A549 (cell line): Measurements from ENCODE around the gene BLOC1S4. TPM values are rescaled to one million over a fixed set of nuclear protein-coding genes. Genes with fewer than 3 reads are reported as not detected.

Experiments
- ATAC-seq, 2 experiments: fragments of 200-7000 bp in 1 of 2; fragments of >200 bp in 1 of 2; cut with Nextera tagmentation in 1 of 2; cut with Tn5 transposase in 1 of 2; 3 replicates each; pipeline versions ENCODE4 v1.8.0 to v1.9.1; 2018 to 2020; ENCODE audit warnings: mild to moderate bottlenecking in 1 of 2, moderate library complexity in 1 of 2
- CTCF ChIA-PET: fragments of 300-600 bp; sonication (Branson Sonifier 250); formaldehyde crosslinking; extraction: SDS; loops from one replicate; lab custom pipeline; 2021; ENCODE audit warnings: antibody characterized with exemption, inconsistent platforms; lab: Yijun Ruan, JAX
- POLR2A ChIA-PET: fragments of 350-600 bp; formaldehyde crosslinking; extraction: SDS; loops from one replicate; lab custom pipeline; 2021; ENCODE audit warnings: antibody characterized with exemption, inconsistent platforms; lab: Yijun Ruan, JAX
- DNase-seq, 2 experiments: peaks; one replicate each; pipeline versions ENCODE4 v3.0.0 to v3.0.0-alpha.2; 2011 to 2016; ENCODE audit warnings: low read depth in 1 of 2, low spot score in 1 of 2
- FAIRE-seq: peaks from 2 replicates; lab custom pipeline; 2011; peaks lifted over from hg19 to GRCh38; lab: Jason Lieb, UNC
- H3K27ac ChIP-seq, 2 experiments: fragments of >200 bp; sonication (Bioruptor Twin); formaldehyde crosslinking; 3 replicates each; pipeline ENCODE4 v1.5.1; 2016 to 2017
- H3K4me1 ChIP-seq: fragments of >200 bp; sonication (Bioruptor Twin); formaldehyde crosslinking; 3 replicates; pipeline ENCODE4 v1.6.1; 2016
- H3K4me2 ChIP-seq: fragments of >200 bp; sonication (Bioruptor Twin); formaldehyde crosslinking; 3 replicates; pipeline ENCODE4 v1.6.1; 2016
- H3K4me3 ChIP-seq: fragments of >200 bp; sonication (Bioruptor Twin); formaldehyde crosslinking; 3 replicates; pipeline ENCODE4 v1.5.1; 2016
- H3K9me3 ChIP-seq: fragments of >200 bp; sonication (Bioruptor Twin); formaldehyde crosslinking; 3 replicates; pipeline ENCODE4 v1.6.1; 2016
- BHLHE40 ChIP-seq: IDR thresholded peaks from 2 replicates; pipeline ENCODE4 v1.6.1; 2012; ENCODE audit warnings: low read depth, low read length, inconsistent platforms
- CBX2 ChIP-seq: fragments of 200-600 bp; sonication (generic); IDR thresholded peaks from 2 replicates; pipeline ENCODE4 v1.6.1; 2016; ENCODE audit warnings: low read depth, mild to moderate bottlenecking, borderline replicate concordance
- CBX8 ChIP-seq: fragments of 200-600 bp; sonication (generic); IDR thresholded peaks from 2 replicates; pipeline ENCODE4 v1.6.1; 2016
- CEBPB ChIP-seq, 2 experiments: fragments of >200 bp in 1 of 2; sonication (Bioruptor Twin) in 1 of 2; formaldehyde crosslinking in 1 of 2; IDR thresholded peaks; 2 replicates each; pipeline ENCODE4 v1.6.1; 2012 to 2016
- CHD2 ChIP-seq: fragments of 150-350 bp; IDR thresholded peaks from 2 replicates; pipeline ENCODE4 v1.6.1; 2014; ENCODE audit warnings: low read length; ENCODE audit not compliant: partially characterized antibody
- CHD4 ChIP-seq: fragments of 200-600 bp; sonication (generic); IDR thresholded peaks from 2 replicates; pipeline ENCODE4 v1.6.1; 2016; ENCODE audit warnings: antibody characterized with exemption, mild to moderate bottlenecking, borderline replicate concordance
- EP300 ChIP-seq, 2 experiments: fragments of >200 bp; sonication (Bioruptor Twin); formaldehyde crosslinking; IDR thresholded peaks; 2 replicates in 1 of 2; 3 replicates in 1 of 2; pipeline ENCODE4 v1.6.1; 2016 to 2017
- GATA3 ChIP-seq: IDR thresholded peaks from 2 replicates; pipeline ENCODE4 v1.6.1; 2012; ENCODE audit warnings: borderline replicate concordance
- HEYL ChIP-seq: fragments of 250-450 bp; sonication (Bioruptor Pico); IDR thresholded peaks from 2 replicates; pipeline ENCODE4 v1.8.0; 2021; ENCODE audit warnings: mild to moderate bottlenecking, moderate library complexity
- HOXA7 ChIP-seq: fragments of 250-450 bp; sonication (Bioruptor Pico); IDR thresholded peaks from 2 replicates; pipeline ENCODE4 v1.5.0; 2020; ENCODE audit warnings: mild to moderate bottlenecking, moderate library complexity
- KDM1A ChIP-seq: fragments of 200-600 bp; sonication (generic); IDR thresholded peaks from 2 replicates; pipeline ENCODE4 v1.6.1; 2016; ENCODE audit warnings: low read depth, mild to moderate bottlenecking
- NFE2L2 ChIP-seq: fragments of 150-350 bp; conservative IDR thresholded peaks from 2 replicates; pipeline ENCODE4 v1.6.1; 2014; ENCODE audit warnings: low read length
- RAD21 ChIP-seq, 2 experiments: fragments of >200 bp in 1 of 2; sonication (Bioruptor Twin) in 1 of 2; formaldehyde crosslinking in 1 of 2; IDR thresholded peaks in 1 of 2; conservative IDR thresholded peaks in 1 of 2; 2 replicates in 1 of 2; 3 replicates in 1 of 2; pipeline ENCODE4 v1.6.1; 2012 to 2018; ENCODE audit warnings: inconsistent platforms in 1 of 2
- RFX5 ChIP-seq: fragments of 450-650 bp; IDR thresholded peaks from 2 replicates; pipeline ENCODE4 v1.7.1; 2014; ENCODE audit warnings: antibody characterized with exemption, mild to moderate bottlenecking, moderate library complexity
- RNF2 ChIP-seq: fragments of 200-600 bp; sonication (generic); IDR thresholded peaks from 2 replicates; pipeline ENCODE4 v1.6.1; 2016; ENCODE audit warnings: low read depth, mild to moderate bottlenecking, antibody characterized with exemption, moderate library complexity, borderline replicate concordance
- SMC3 ChIP-seq: fragments of >200 bp; sonication (Bioruptor Twin); formaldehyde crosslinking; IDR thresholded peaks from 3 replicates; pipeline ENCODE4 v1.6.1; 2018; ENCODE audit warnings: inconsistent platforms
- WGBS: methylation state at CpG from one replicate; pipeline ENCODE4 v1.1.6; 2017; ENCODE audit errors: missing lambda C conversion rate; 5-methylcytosine and 5-hydroxymethylcytosine counted together
- polyA plus RNA-seq, 4 experiments: library from polyadenylated mRNA; depleted of rRNA in 3 of 4; stranded (reverse); fragments of >200 nt; fragmentation: RNase III in 1 of 4; extraction: RNeasy Plus Mini Kit Qiagen cat#74134 plus additional on column Dnase treatment in 1 of 4; gene quantifications; 2 replicates in 3 of 4; 3 replicates in 1 of 4; pipeline ENCODE4 v1.2.3, GENCODE V29; 2011 to 2017
- TF ChIP-seq, protein P1 (sequence below): fragments of 200-600 bp; sonication (generic); IDR thresholded peaks from 2 replicates; pipeline ENCODE4 v1.6.1; 2016; ENCODE audit warnings: antibody characterized with exemption, mild to moderate bottlenecking, moderate library complexity
- TF ChIP-seq, protein P2 (sequence below): fragments of 250-450 bp; sonication (Bioruptor Pico); IDR thresholded peaks from 2 replicates; pipeline ENCODE4 v1.5.0; 2020; ENCODE audit warnings: low read depth, mild to moderate bottlenecking, moderate library complexity
- TF ChIP-seq, protein P3 (sequence below): fragments of 450-650 bp; IDR thresholded peaks from 2 replicates; pipeline ENCODE4 v1.6.1; 2014; ENCODE audit warnings: antibody characterized with exemption

Gene BLOC1S4
- polyA plus RNA-seq, 2 of the 4 experiments (the other 2 are of a cell fraction), result 13.2 to 13.9 TPM

DNA sequence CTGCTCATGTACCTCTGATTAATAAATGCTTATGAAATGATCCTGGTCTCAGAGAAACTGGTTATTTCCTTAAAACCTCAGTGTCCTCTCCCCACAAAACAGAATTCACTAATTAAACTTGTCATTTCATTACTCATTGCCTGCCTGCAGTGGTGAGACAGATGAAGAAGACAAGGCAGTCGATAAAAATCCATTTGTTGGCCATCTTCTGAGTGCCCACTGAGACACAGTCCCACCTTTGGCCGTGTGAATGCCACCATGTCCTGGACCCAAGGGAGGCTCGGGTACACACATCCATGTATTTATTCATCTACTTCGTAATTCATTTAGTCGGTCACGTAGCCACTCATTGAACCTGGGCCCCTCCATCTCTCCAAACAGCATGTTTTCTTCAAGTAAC, 18.8 kb upstream of the BLOC1S4 start:
- ChIA-PET CTCF (interaction anchor here (1.3 kb wide), 1 partner anchor 177 kb away, joined by 5 read pairs; no protein-coding TSS in a partner anchor), POLR2A (no interaction called here)
- H3K27ac ChIP-seq, result peak overlapping the region; percentile 84 to 88; a peak in 4 of 6 replicates
- no peak overlapping the region for H3K4me3 ChIP-seq
- peaks cover 45% of the 10 kb centered on the region for H3K4me1 ChIP-seq
- DNase-seq, result no peak
- FAIRE-seq, result no peak
- ATAC-seq, result no peak
- 94% methylated on average over 6 of the region's 6 CpGs for WGBS
- TF ChIP-seq CEBPB (IDR thresholded peaks at IDR 0.05) (no peak), HOXA7 (CRISPR knock-in tag) (no peak), KDM1A (no peak), CHD4 (no peak), RFX5 (no peak), RAD21 (conservative IDR thresholded peaks at IDR 0.05 in 1 of 2, IDR thresholded peaks at IDR 0.05 in 1 of 2) (no peak), BHLHE40 (no peak), SMC3 (no peak), CHD2 (no peak), HEYL (CRISPR knock-in tag) (no peak), CBX8 (no peak), CBX2 (no peak), RNF2 (no peak)
- TF ChIP-seq, protein P1, sequence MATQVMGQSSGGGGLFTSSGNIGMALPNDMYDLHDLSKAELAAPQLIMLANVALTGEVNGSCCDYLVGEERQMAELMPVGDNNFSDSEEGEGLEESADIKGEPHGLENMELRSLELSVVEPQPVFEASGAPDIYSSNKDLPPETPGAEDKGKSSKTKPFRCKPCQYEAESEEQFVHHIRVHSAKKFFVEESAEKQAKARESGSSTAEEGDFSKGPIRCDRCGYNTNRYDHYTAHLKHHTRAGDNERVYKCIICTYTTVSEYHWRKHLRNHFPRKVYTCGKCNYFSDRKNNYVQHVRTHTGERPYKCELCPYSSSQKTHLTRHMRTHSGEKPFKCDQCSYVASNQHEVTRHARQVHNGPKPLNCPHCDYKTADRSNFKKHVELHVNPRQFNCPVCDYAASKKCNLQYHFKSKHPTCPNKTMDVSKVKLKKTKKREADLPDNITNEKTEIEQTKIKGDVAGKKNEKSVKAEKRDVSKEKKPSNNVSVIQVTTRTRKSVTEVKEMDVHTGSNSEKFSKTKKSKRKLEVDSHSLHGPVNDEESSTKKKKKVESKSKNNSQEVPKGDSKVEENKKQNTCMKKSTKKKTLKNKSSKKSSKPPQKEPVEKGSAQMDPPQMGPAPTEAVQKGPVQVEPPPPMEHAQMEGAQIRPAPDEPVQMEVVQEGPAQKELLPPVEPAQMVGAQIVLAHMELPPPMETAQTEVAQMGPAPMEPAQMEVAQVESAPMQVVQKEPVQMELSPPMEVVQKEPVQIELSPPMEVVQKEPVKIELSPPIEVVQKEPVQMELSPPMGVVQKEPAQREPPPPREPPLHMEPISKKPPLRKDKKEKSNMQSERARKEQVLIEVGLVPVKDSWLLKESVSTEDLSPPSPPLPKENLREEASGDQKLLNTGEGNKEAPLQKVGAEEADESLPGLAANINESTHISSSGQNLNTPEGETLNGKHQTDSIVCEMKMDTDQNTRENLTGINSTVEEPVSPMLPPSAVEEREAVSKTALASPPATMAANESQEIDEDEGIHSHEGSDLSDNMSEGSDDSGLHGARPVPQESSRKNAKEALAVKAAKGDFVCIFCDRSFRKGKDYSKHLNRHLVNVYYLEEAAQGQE, result no peak
- TF ChIP-seq, protein P2, sequence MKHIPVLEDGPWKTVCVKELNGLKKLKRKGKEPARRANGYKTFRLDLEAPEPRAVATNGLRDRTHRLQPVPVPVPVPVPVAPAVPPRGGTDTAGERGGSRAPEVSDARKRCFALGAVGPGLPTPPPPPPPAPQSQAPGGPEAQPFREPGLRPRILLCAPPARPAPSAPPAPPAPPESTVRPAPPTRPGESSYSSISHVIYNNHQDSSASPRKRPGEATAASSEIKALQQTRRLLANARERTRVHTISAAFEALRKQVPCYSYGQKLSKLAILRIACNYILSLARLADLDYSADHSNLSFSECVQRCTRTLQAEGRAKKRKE (CRISPR knock-in tag), result no peak
- TF ChIP-seq, protein P3, sequence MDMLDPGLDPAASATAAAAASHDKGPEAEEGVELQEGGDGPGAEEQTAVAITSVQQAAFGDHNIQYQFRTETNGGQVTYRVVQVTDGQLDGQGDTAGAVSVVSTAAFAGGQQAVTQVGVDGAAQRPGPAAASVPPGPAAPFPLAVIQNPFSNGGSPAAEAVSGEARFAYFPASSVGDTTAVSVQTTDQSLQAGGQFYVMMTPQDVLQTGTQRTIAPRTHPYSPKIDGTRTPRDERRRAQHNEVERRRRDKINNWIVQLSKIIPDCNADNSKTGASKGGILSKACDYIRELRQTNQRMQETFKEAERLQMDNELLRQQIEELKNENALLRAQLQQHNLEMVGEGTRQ, result no peak
- no peak overlapping the region for H3K4me2 ChIP-seq
- H3K9me3 ChIP-seq, result no peaks in the 10 kb centered on the region

- DNase-seq (no peak), ATAC-seq (no peak), FAIRE-seq (no peak)
- POLR2A ChIA-PET, result no interaction called here
- Histone ChIP-seq H3K4me3 (no peak overlapping the region), H3K27ac (no peak overlapping the region), H3K4me1 (peaks cover 27% of the 10 kb centered on the region), H3K4me2 (no peak overlapping the region), H3K9me3 (peaks cover 14% of the 10 kb centered on the region)
- no peak for TF ChIP-seq NFE2L2
- no peak for TF ChIP-seq EP300 (IDR thresholded peaks at IDR 0.05)
- TF ChIP-seq CBX8, result no peak
- TF ChIP-seq RNF2, result no peak
- TF ChIP-seq RAD21 (conservative IDR thresholded peaks at IDR 0.05 in 1 of 2, IDR thresholded peaks at IDR 0.05 in 1 of 2), result no peak
- no peak for TF ChIP-seq GATA3
- TF ChIP-seq BHLHE40, result no peak
- TF ChIP-seq CHD2, result no peak
- 80% methylated on average over 5 of the region's 5 CpGs for WGBS
- CTCF ChIA-PET, result interaction anchor here (1.4 kb wide), 1 partner anchor 368 kb away, joined by 3 read pairs; no protein-coding TSS in a partner anchor
These were observed 16.6 kb upstream of the BLOC1S4 start for GRCh38 chr4:6699388-6699787.
